HG03139 (cell line): ENCODE measurements around the gene RASL10A.
A peak's percentile ranks its signal among the peaks of the same experiment; 100 is the strongest.

Experiments used
- ATAC-seq: cut with Tn5 transposase; IDR thresholded peaks from one replicate; pipeline ENCODE4 v1.9.1; 2021; ENCODE audit not compliant: unreplicated experiment

The RASL10A gene

GRCh38 chr22:29270475-29271271 is 44.8 kb downstream of the RASL10A start:
- no peak for ATAC-seq

DNA sequence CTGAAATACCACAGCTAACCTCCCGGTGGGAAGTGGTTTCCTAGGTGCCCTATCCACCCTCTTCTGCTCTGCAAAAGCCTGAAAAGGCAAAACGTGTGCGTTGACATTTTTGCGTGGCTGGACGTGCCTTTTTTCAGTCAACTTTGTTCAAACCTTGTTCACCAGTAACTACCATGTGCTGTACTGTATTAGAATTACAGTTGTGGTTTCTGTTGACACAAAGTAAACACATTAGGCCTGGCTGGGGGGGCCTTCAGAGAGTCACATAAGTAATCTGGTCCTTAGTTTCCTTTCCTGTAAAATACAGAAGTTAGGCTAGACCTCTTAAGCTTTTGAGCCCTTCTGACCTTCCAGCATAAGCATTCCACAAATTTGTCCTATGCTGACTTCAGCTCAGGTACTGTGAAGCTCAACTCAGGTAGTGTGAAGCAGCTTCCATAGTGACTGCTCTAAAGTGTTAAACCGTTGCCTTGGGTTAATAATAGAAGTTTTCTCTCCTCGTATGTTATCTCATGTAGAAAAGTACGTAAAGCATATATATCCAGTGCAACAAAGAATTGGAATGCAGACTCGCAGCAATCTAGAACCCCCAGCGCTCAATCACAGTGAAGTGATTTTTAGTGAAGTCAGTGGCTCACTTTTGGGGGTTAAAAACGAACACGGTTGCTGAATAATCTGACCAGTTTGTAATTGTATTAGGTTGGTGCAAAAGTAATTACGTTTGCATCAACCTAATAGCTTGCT is 45.6 kb downstream of the RASL10A start:
- ATAC-seq: no peak

DNA sequence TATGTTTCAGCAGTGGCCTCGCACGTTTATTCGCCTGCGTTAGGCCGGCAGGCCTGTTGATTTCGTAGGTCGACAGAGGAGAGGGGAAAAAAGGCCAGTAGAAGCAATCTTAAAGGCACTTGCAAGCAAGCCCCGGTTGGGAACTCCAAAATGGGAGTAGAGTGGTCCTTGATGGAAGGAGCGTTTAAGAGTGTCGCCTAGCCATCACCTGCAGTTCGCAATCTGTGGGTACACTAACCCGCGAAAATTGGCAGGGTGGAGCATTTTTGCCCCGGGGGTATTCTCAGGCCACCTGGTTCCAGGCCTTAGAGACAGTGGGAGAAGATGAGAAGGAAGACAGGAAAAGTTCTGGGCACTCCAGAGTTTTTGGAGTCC is 46.3 kb downstream of the RASL10A start:
- ATAC-seq: no peak

- ATAC-seq: peak; percentile 21
Observed at GRCh38 chr22:29268511-29269229, 46.8 kb downstream of the RASL10A start.

DNA sequence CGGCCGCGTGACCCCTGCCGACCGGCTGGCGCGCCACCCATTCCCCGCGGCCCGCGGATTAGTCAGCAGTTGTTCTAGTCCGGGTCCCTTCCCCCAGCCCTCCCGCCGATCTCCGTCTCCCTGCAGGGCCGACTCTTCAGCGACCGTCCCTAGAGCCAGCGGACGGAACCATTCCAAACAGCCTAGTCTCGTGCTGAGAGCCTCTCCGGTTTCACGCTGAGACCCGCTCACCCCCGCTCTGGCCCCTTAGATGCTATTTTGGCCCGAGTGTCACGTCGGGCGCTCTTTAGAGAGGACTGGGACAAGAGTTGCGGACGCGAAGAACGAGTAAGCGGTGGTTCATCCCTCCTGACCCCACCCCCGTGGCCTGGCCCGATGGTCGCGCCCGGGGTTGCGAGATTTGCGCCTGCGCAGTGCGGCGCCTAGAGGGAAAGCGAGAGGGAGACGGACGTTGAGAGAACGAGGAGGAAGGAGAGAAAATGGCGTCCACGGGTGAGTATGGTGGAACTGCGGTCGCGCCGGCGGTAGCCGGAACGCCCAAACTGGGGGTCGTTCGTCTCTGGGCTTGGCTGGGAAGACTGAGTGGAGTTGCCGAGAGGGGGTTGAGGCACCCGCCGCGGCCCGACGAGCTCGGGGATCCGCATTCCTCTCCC is 47.5 kb downstream of the RASL10A start, which contains the start of the genes EWSR1 and RHBDD3:
Gene EWSR1, plus strand, starts transcription at position 411 of the 653 bp plus-strand sequence. Its CDS starts 69 bp downstream, at position 480.
Gene RHBDD3, minus strand, starts transcription at position 124 of the 653 bp plus-strand sequence. CDS start 2,355 bp downstream, outside the sequence.
- peak; percentile 64 for ATAC-seq

GRCh38 chr22:29267462-29267857 is 48.0 kb downstream of the RASL10A start:
- ATAC-seq: no peak

DNA sequence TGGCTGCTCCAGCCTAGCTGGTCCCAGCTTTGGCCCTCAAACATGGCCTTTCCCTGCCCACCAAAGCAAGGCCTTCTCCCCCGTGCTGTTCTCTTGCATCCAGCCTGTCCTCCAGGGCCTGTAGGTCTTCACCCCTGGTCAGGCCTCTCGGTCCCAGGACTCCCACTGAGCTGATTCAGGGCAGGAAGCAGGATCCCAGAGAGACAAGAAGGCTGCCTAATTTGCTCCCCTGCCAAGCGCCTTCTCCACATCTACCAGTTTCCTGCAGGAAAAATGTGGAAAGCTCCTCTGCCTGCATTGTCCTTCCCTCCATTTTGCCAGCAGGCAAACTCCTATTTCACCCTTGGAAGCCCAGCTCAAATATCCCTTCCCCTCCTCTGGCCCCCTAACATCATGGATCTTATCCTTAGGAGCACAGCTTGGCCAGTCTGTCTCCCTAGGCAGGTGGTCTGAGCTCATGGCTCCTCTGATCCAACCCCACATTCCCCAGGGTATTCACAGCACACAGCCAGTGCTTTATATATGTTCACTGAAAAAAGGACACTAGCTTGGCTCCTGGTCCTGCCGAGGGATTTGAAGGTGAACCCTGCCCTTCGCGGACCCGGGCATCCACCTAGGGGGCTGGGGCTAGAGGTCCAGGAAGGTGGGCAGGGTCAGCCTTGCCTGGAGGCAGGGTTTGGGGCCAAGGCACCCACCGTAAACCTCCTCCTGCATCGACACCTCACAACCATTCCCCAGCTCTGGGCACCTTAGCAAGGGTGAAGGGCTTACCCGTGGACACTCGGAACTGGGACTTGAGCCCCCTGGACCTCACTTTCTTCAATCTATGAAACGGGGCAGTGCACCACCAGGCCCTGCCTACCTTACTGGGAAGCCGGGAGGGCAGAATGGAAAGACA is 48.7 kb downstream of the RASL10A start:
- ATAC-seq: no peak

GRCh38 chr22:29265929-29266328 is 49.6 kb downstream of the RASL10A start:
- no peak for ATAC-seq

DNA sequence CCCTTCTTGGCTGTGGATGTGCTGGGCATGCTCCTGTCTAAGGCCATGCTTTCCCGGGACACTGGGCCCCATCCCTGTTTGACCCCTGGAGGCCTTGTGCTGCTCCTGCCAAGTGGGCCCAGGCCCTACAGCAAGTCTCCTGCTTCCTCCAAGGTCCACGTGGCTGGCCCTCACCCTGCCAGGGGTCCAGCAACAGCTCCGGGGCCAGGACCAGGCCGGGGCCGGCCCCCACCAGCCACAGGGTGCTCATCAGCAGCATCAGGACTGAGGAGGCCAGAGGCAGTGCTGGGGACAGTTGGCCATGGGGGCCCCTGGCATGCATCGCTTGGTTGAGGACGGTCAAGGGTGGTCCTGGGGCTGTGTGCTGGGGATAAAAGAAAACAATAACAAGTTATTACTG is 50.2 kb downstream of the RASL10A start:
- ATAC-seq: no peak

- ATAC-seq: no peak
Observed at GRCh38 chr22:29263791-29264276, 51.7 kb downstream of the RASL10A start.
